Parathyroid adenoma (tissue), 2 donors: Measurements from ENCODE around the gene CCDC59.

Source experiments
- H2AFZ ChIP-seq: fragments of 300-600 bp; sonication (generic); one replicate; pipeline ENCODE4 v1.7.0; 2017; ENCODE audit warnings: antibody characterized with exemption, mild to moderate bottlenecking
- H3K27ac ChIP-seq: fragments of 300-600 bp; sonication (generic); one replicate; pipeline ENCODE4 v1.7.0; 2017
- H3K27me3 ChIP-seq: fragments of 300-600 bp; sonication (generic); one replicate; pipeline ENCODE4 v1.7.0; 2017; ENCODE audit warnings: low read length; ENCODE audit not compliant: control insufficient read depth, insufficient read depth
- H3K36me3 ChIP-seq: fragments of 300-600 bp; sonication (generic); one replicate; pipeline ENCODE4 v1.7.0; 2017; ENCODE audit warnings: low read length; ENCODE audit not compliant: control insufficient read depth, insufficient read depth
- H3K4me1 ChIP-seq: fragments of 300-600 bp; sonication (generic); one replicate; pipeline ENCODE4 v1.7.0; 2017; ENCODE audit warnings: control low read depth
- H3K4me2 ChIP-seq: fragments of 300-600 bp; sonication (generic); one replicate; pipeline ENCODE4 v1.7.0; 2017; ENCODE audit warnings: low read length
- H3K4me3 ChIP-seq: fragments of 300-600 bp; sonication (generic); one replicate; pipeline ENCODE4 v1.7.0; 2017; ENCODE audit warnings: low read depth, low read length
- H3K79me2 ChIP-seq: fragments of 300-600 bp; sonication (generic); one replicate; pipeline ENCODE4 v1.7.0; 2017; ENCODE audit warnings: control low read depth
- H3K9ac ChIP-seq: fragments of 300-600 bp; sonication (generic); one replicate; pipeline ENCODE4 v1.7.0; 2017; ENCODE audit warnings: mild to moderate bottlenecking
- H3K9me3 ChIP-seq: fragments of 300-600 bp; sonication (generic); one replicate; pipeline ENCODE4 v1.7.0; 2017; ENCODE audit warnings: low read length; ENCODE audit not compliant: control insufficient read depth
- CTCF ChIP-seq: fragments of 300-600 bp; sonication (generic); IDR thresholded peaks from one replicate; pipeline ENCODE4 v1.7.0; 2017; ENCODE audit warnings: antibody characterized with exemption, mild to moderate bottlenecking
- donor health status: primary hyperparathyroidism.

The CCDC59 gene

GRCh38 chr12:82358200-82359114, at the start of gene CCDC59, which contains the start of gene METTL25:
TSS of gene CCDC59 (minus strand) at chr12:82358387. CDS start at chr12:82358376, 11 bp downstream.
TSS of gene METTL25 (plus strand) at chr12:82358529. CDS start at chr12:82358566, 37 bp downstream.
- H3K9ac ChIP-seq: peak within 1 kb of the TSS; percentile 49
- no peaks in the 10 kb centered on the region for H3K36me3 ChIP-seq
- H3K4me1 ChIP-seq: peaks cover 13% of the 10 kb centered on the region
- H3K27me3 ChIP-seq: no peaks in the 10 kb centered on the region
- H2AFZ ChIP-seq: peak within 1 kb of the TSS; percentile 76
- H3K27ac ChIP-seq: peak within 1 kb of the TSS; percentile 93
- TF ChIP-seq CTCF: peak; percentile 99
- H3K9me3 ChIP-seq: no peaks in the 10 kb centered on the region
- peaks cover 10% of the 10 kb centered on the region for H3K79me2 ChIP-seq
- H3K4me3 ChIP-seq: peak within 1 kb of the TSS; percentile 82
- peak within 1 kb of the TSS; percentile 90 for H3K4me2 ChIP-seq

GRCh38 chr12:82407481-82407880, 49.3 kb upstream of the CCDC59 start:
- Histone ChIP-seq H3K36me3 (no peaks in the 10 kb centered on the region), H2AFZ (no peak overlapping the region), H3K9ac (no peak overlapping the region), H3K4me3 (no peak overlapping the region), H3K9me3 (no peaks in the 10 kb centered on the region), H3K27me3 (no peaks in the 10 kb centered on the region), H3K79me2 (no peaks in the 10 kb centered on the region), H3K27ac (no peak overlapping the region), H3K4me1 (no peaks in the 10 kb centered on the region), H3K4me2 (no peak overlapping the region)
- TF ChIP-seq CTCF: no peak

- Histone ChIP-seq H3K79me2 (no peaks in the 10 kb centered on the region), H3K27me3 (no peaks in the 10 kb centered on the region), H2AFZ (no peak overlapping the region), H3K9ac (no peak overlapping the region), H3K4me1 (no peaks in the 10 kb centered on the region), H3K27ac (no peak overlapping the region), H3K4me3 (no peak overlapping the region), H3K9me3 (no peaks in the 10 kb centered on the region), H3K4me2 (no peak overlapping the region), H3K36me3 (no peaks in the 10 kb centered on the region)
- no peak for TF ChIP-seq CTCF
These were observed 48.5 kb upstream of the CCDC59 start for GRCh38 chr12:82406651-82407050.

- TF ChIP-seq CTCF: no peak
- Histone ChIP-seq H3K4me3 (no peak overlapping the region), H3K79me2 (no peaks in the 10 kb centered on the region), H3K4me1 (no peaks in the 10 kb centered on the region), H3K27me3 (no peaks in the 10 kb centered on the region), H3K4me2 (no peak overlapping the region), H3K36me3 (no peaks in the 10 kb centered on the region), H3K9ac (no peak overlapping the region), H3K27ac (no peak overlapping the region), H2AFZ (no peak overlapping the region), H3K9me3 (no peaks in the 10 kb centered on the region)
These were observed 42.6 kb upstream of the CCDC59 start for GRCh38 chr12:82400819-82401218.
